HG03439 (cell line): ENCODE data around the gene SLC22A17.
"Not testable (repeated sequence)": the region's sequence is repeated elsewhere in the genome, so short reads cannot be mapped to it uniquely, and the experiment has no call there.

Experiments used
- ATAC-seq: cut with Tn5 transposase; IDR thresholded peaks from one replicate; pipeline ENCODE4 v1.9.1; 2021; ENCODE audit warnings: mild to moderate bottlenecking, moderate library complexity; ENCODE audit not compliant: unreplicated experiment

Gene SLC22A17

DNA sequence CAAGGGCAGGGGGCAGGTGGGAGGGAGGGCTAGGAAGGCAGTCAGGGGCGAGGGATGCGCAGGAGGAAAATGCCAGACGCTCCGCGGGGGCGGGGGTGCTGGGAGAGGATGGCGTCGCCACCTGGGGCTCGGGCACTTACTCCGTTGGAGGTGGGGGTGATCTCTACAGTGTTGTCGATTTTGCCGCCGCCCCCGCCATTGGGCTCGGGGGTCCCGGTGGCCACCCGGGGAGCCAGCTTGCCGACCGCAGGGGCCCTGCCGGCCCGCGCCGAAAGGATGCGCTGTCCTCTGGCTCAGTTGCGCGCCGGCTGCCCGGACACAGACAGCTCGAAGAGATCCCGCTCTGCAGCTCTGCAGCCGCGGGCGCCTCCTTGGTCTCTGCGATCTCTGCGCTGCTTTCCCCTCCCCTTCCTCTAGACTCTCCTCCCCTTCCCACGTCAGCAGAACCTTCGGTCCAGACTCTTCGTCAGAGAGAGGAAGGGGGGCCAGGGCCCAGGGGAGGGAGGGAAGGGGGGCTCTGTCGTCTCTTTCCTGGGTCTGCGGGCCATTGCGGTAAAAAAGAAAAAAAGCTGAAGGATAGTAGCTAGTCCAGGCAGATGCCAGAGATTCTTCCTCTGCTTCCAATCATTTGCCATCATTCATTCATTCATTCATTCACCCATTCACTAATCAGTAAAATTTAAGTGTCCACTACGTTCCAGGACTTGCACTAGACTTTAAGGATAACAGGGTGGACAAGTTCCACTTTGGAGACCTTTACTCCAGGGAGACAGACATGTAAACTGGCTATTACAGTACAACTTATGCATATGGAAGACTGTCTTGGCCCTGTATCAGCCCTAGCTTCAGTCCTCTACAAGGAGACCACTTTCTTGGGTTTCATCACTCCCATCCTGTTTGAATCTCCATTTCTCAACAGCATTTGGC is at the start of gene SLC22A17:
SLC22A17 (minus strand) TSS at position 382 of the 927 bp plus-strand sequence.
- no peak for ATAC-seq

DNA sequence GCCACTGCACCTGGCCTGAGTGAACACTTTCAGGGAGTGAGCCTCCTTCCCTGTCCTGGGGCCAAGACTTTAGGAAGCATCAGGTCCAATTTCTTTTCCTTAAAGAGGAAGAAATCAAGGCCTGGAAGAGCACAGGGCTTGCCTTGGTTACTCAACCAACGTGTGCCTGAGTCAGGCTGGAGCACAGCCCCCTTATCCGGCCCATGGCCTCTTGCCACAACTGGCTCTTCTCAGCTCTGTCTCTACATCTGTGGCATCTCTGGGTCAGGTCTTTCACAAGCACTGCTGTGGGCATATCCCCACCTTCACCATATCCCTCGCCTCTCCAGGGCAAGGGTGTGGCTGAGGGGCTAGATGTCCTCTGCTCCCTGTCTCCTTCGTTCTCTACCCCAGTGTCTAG is 48.6 kb upstream of the SLC22A17 start:
- no peak for ATAC-seq

GRCh38 chr14:23400496-23401149 is 47.9 kb upstream of the SLC22A17 start:
- not testable (repeated sequence) for ATAC-seq

DNA sequence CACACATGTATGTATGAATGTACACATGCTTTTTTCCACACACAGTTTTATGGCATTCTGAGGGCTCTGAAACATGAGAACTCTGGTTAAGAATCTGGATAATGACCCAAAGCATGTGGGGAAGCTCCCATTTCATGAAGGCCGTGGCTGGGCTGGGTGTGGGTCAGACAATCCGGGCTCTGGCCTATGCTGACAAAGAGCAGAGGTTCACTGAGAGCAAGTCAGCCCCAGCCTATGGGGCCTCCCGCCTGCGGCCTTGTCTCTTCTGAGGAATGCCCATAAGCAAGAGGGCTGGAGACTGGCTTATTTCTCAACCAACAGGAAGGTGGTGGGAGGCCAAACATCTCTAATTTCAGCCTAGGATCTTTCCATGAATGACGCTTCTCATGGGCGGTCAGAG is 46.9 kb upstream of the SLC22A17 start:
- no peak for ATAC-seq

- no peak for ATAC-seq
Measured at GRCh38 chr14:23399136-23399535, 46.4 kb upstream of the SLC22A17 start.

- ATAC-seq, result no peak
Measured at GRCh38 chr14:23398348-23398747, 45.7 kb upstream of the SLC22A17 start.

GRCh38 chr14:23396781-23397407 is 44.2 kb upstream of the SLC22A17 start:
- no peak for ATAC-seq

DNA sequence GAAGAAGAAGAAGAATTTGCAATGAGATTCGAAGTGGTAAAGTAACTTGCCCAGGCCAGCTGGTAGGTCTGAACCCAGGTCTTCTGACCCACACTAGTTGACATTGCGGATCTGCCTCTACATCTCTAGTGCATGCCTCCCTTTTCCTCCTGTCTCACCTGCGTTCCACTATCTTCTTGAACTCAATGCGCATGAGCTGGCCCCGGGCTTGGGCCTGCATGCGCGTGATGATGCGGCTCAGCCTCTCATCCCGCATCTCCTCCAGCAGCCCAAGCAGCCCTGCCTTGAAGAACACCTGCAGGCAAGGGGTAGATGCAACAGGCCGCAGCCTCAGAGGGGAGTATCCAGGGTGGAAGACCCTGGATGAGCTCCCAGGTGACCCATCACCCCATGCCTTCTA is 43.4 kb upstream of the SLC22A17 start:
- no peak for ATAC-seq

GRCh38 chr14:23392613-23393012 is 39.9 kb upstream of the SLC22A17 start:
- ATAC-seq, result no peak

- ATAC-seq, result not testable (repeated sequence)
Measured at GRCh38 chr14:23389871-23390270, 37.2 kb upstream of the SLC22A17 start.

DNA sequence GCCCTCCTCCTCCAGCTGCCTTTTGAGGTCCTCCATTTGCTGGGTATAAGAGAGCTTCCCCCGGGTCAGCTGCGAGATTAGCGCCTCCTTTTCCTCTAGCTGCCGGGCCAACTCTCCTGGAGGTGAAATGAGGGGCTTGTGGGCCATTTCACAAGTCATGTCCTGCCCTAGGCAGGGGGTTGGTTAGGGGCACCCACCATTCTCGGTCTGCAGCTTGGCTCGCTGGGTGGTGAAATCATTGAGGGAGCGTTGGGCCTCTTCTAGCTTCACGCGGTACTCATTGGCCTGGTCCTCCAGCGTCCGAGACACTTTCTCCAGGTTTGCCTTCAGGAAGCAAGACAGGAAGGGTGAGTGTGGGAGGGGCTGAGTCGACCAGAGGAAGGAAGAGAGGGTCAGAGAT is 36.7 kb upstream of the SLC22A17 start:
- no peak for ATAC-seq

DNA sequence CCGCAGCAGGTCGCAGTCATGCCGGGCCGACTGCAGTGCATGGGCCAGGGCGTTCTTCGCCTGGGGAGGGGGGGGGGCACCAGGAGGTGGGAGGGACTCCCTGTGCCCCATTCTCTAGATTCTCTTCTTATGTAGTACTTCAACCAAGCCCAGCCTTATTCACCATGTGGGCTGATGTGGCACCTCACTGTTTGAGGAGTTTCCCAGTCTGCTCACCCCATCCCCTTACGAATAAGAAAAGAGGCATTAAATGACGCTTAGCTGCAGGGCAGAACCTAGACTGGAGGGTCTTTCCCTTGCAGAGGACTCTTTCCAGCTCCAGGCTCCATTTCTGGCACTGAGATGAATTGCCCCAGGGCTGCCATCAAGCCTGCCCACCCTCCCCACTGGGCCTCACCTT is 36.3 kb upstream of the SLC22A17 start:
- ATAC-seq, result no peak

DNA sequence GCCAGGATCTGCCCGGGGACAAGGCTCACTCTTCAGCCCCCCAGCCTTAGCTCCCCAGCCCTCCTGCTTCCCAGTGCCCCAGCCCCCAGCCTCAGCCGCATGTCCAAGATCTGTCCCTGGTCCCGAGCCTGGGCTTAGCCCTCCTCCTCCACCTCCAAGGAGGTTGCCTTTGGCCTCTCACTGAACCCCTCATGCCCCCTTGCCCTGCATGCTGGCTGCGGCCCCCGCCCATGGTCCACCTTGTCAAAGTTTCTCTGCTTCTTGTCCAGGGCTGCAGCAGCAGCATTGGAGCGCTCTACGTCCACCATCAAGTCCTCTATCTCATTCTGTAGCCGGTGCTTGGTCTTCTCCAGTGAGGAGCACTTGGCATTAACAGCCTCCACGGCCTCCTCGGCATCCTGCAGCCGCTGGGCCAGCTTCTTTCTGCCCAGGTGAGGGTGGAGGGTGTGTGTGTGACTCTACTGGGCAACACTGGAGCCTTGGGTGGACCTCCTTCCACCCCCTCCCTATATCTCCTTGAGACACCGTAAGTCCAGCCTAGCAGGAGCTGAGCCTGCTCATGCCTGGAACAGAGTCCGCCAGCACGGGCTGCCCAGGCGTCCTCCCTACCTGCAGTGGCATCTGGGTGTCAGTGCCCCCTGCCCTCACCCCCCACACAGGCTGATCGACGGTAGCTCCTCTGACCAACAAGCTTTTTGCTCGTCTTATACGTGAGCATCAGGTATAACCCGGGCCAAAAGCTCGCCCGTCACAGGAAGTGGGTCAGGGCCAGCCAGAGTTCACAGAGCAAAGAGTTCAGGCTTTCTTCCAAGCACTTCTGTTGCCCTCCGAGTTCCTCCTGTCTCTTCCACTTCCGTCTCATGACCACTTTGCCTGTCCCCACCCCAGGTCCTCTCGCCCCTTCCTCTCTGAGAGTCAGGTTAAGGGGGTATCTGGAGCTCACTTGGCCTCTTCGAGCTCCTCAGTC is 35.5 kb upstream of the SLC22A17 start:
- no peak for ATAC-seq

GRCh38 chr14:23386999-23387398 is 34.3 kb upstream of the SLC22A17 start:
- ATAC-seq, result no peak

DNA sequence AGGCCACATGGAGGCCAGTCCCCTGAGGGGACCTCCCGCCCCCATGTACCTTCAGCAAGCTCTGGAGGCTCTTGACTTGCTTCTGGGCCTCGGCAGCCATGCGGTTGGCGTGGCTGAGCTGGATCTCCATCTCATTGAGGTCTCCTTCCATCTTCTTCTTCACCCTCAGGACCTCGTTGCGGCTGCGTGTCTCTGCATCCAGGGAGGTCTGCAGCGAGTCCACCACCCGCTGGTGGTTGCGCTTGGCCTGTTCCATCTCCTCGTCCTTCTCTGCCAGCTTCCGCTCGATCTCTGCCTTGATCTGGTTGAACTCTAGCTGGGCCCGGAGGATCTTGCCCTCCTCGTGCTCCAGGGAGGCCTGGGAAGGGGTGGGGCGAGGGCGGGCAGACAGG is 33.6 kb upstream of the SLC22A17 start:
- not testable (repeated sequence) for ATAC-seq

GRCh38 chr14:23385642-23386265 is 33.1 kb upstream of the SLC22A17 start:
- ATAC-seq, result no peak

DNA sequence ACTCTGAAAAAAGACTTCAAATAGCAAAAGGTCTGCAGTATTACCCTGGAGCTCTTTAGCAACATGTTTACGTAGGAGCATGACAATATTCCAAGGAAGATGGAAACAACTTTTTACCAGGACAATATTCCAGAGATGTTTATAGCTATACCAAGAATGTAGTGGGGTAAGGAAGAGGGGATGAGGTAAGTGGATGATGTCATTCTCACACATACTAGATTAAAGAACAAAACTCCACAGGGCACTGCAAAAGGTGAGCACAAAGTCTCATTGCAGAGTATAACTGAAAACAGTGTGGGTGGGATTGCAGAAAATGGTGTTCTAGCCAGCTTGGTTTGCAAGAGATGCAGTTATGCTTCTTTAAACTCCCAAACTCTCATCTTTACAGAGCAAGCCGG is 32.6 kb upstream of the SLC22A17 start:
- ATAC-seq, result no peak

GRCh38 chr14:23384364-23385080 is 31.8 kb upstream of the SLC22A17 start:
- ATAC-seq, result no peak

- no peak for ATAC-seq
Measured at GRCh38 chr14:23382731-23383440, 30.2 kb upstream of the SLC22A17 start.
